Effector memory CD8-positive, alpha-beta T cell (primary cell): ENCODE measurements around the gene SHISA6.

Experiments used
- ATAC-seq: fragments of 150-1000 bp; cut with Tn5 transposase; replicated peaks from 2 replicates; pipeline ENCODE4 v1.10.0; 2021; ENCODE audit warnings: mild to moderate bottlenecking, moderate library complexity
- DNase-seq, 3 experiments: peaks; one replicate each; pipeline ENCODE4 v3.0.0; 2021
- H3K27ac Mint-ChIP-seq, 2 donors: one replicate each; pipeline ENCODE4 v1.8.0; 2022; ENCODE audit warnings: mild to moderate bottlenecking in 2 of 2, mixed read lengths in 2 of 2, moderate library complexity in 2 of 2
- H3K27me3 Mint-ChIP-seq, 2 donors: one replicate each; pipeline ENCODE4 v1.8.0; 2022; ENCODE audit warnings: mixed read lengths in 2 of 2
- H3K36me3 Mint-ChIP-seq: one replicate; pipeline ENCODE4 v1.8.0; 2022; ENCODE audit warnings: mild to moderate bottlenecking, moderate library complexity, mixed read lengths; ENCODE audit not compliant: insufficient read depth
- H3K4me1 Mint-ChIP-seq, 2 donors: one replicate each; pipeline ENCODE4 v1.8.0; 2022; ENCODE audit warnings: low read depth in 2 of 2, mixed read lengths in 2 of 2
- H3K4me3 Mint-ChIP-seq, 2 donors: one replicate each; pipeline ENCODE4 v1.8.0; 2022; ENCODE audit warnings: mild to moderate bottlenecking in 2 of 2, mixed read lengths in 2 of 2, moderate library complexity in 2 of 2
- H3K9me3 Mint-ChIP-seq, 2 donors: one replicate each; pipeline ENCODE4 v1.8.0; 2022; ENCODE audit warnings: mixed read lengths in 2 of 2

SHISA6 gene

GRCh38 chr17:11535231-11535630 lies 294.2 kb downstream of the SHISA6 start:
- Mint-ChIP-seq H3K9me3 (peaks cover 7 to 10% of the 10 kb centered on the region in 2 donors), H3K4me3 (no peak overlapping the region), H3K4me1 (no peaks in the 10 kb centered on the region), H3K36me3 (no peaks in the 10 kb centered on the region), H3K27ac (no peak overlapping the region), H3K27me3 (no peaks in the 10 kb centered on the region)
- ATAC-seq (no peak), DNase-seq (no peak)

DNA sequence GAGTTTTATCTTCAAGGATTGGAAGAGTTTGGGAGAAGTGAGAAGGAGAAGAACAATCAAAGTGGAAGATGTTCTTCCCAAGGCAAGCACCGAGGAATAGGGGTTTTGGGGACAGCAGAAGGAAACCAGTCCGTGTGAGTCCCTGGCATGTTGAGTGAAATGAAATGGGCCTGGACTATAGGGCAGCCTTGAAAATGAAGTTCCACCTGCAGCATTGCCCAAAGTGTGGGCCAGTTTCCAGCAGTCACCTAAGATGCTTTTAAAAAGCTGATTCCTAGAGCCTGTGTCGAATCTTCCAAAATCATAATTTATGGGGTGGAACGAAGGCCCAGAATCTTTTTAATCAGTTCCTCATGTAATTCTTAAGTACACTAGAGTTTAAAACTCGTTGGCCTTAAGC lies 297.4 kb downstream of the SHISA6 start:
- ATAC-seq (no peak), DNase-seq (no peak)
- H3K4me3 Mint-ChIP-seq = no peak overlapping the region
- no peaks in the 10 kb centered on the region for H3K4me1 Mint-ChIP-seq
- H3K9me3 Mint-ChIP-seq = peaks cover 7 to 10% of the 10 kb centered on the region in 2 donors
- H3K27ac Mint-ChIP-seq = no peak overlapping the region
- no peaks in the 10 kb centered on the region for H3K27me3 Mint-ChIP-seq
- H3K36me3 Mint-ChIP-seq = no peaks in the 10 kb centered on the region

DNA sequence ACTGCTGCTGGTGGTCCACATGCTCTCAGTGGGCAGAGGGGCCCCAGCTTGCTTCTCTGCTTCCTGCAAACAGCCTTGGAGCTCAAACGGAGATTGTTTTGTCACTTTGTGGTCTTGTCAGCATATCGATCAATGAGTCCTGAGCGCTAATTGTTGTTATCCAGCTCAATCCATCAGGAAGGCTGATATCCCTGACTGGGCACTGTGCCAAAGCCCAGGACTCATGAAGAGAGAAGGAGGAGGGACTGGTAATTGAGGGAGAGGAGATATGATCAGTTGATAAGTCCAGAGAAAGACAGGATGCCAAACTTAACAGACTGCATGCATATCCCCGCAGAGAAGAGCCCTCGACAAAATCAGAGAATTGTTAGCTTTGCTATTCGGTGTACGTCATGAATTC lies 298.6 kb downstream of the SHISA6 start:
- no peaks in the 10 kb centered on the region for H3K4me1 Mint-ChIP-seq
- H3K27ac Mint-ChIP-seq = no peak overlapping the region
- DNase-seq = no peak
- no peaks in the 10 kb centered on the region for H3K36me3 Mint-ChIP-seq
- no peaks in the 10 kb centered on the region for H3K27me3 Mint-ChIP-seq
- H3K9me3 Mint-ChIP-seq = peaks cover 2 to 8% of the 10 kb centered on the region in 2 donors
- H3K4me3 Mint-ChIP-seq = no peak overlapping the region
- no peak for ATAC-seq

- Mint-ChIP-seq H3K27ac (no peak overlapping the region), H3K9me3 (peaks cover 5 to 9% of the 10 kb centered on the region in 2 donors), H3K27me3 (no peaks in the 10 kb centered on the region), H3K4me1 (no peaks in the 10 kb centered on the region), H3K36me3 (no peaks in the 10 kb centered on the region), H3K4me3 (no peak overlapping the region)
- ATAC-seq = no peak
- DNase-seq = no peak
These were observed 304.0 kb downstream of the SHISA6 start for GRCh38 chr17:11545002-11545401.

DNA sequence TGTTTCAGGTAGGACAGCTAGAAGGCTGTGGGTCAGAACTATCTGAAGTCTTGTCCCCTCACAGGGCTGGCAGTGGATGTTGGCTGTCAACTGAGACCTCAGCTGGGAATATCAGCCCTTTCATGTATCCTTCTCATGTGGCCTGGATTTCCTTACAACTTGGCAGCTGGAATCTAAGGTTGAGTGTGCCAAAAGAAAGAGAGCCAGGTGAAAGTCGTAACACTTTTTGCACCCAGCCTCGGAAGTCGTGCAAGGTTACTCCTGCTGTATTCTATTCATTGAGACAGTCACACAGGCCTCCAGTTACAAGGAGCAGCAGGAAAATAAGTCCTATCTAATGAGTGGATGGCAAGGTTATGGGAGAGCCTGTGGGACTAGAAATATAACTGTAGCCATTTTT lies 304.7 kb downstream of the SHISA6 start:
- Mint-ChIP-seq H3K9me3 (peaks cover 9 to 16% of the 10 kb centered on the region in 2 donors), H3K36me3 (no peaks in the 10 kb centered on the region), H3K4me1 (no peaks in the 10 kb centered on the region), H3K4me3 (no peak overlapping the region), H3K27ac (no peak overlapping the region), H3K27me3 (no peaks in the 10 kb centered on the region)
- ATAC-seq = no peak
- DNase-seq = no peak

DNA sequence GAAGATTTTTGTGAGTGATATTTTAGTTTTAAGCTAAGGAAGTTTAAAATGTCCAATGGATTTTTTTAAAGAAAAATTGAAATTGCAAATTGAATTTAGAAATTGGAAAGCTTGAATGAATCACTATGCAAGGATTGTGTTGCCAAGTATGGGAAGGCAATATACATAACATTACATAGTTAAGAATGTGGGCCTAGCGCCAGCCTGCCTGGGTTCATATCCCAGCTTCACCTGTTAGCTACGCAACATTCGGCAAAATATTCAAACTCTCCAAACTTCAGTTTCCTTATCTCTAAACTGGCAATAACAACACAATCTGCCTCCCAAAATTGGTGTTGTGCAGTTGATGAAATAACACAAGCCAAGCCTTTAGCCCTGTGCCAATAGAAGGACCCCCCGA lies 306.8 kb downstream of the SHISA6 start:
- no peak for ATAC-seq
- Mint-ChIP-seq H3K27ac (no peak overlapping the region), H3K4me1 (no peaks in the 10 kb centered on the region), H3K36me3 (no peaks in the 10 kb centered on the region), H3K4me3 (no peak overlapping the region), H3K9me3 (peaks cover 13 to 17% of the 10 kb centered on the region in 2 donors), H3K27me3 (no peaks in the 10 kb centered on the region)
- DNase-seq = no peak

GRCh38 chr17:11548398-11548797 lies 307.4 kb downstream of the SHISA6 start:
- Mint-ChIP-seq H3K4me3 (no peak overlapping the region), H3K27me3 (no peaks in the 10 kb centered on the region), H3K4me1 (no peaks in the 10 kb centered on the region), H3K9me3 (peaks cover 13 to 18% of the 10 kb centered on the region in 2 donors), H3K36me3 (no peaks in the 10 kb centered on the region), H3K27ac (no peak overlapping the region)
- DNase-seq = no peak
- no peak for ATAC-seq

GRCh38 chr17:11550431-11550830 lies 309.4 kb downstream of the SHISA6 start:
- no peaks in the 10 kb centered on the region for H3K36me3 Mint-ChIP-seq
- H3K27me3 Mint-ChIP-seq = no peaks in the 10 kb centered on the region
- DNase-seq (no peak), ATAC-seq (no peak)
- peaks cover 17 to 24% of the 10 kb centered on the region in 2 donors for H3K9me3 Mint-ChIP-seq
- no peak overlapping the region for H3K4me3 Mint-ChIP-seq
- H3K27ac Mint-ChIP-seq = no peak overlapping the region
- H3K4me1 Mint-ChIP-seq = no peaks in the 10 kb centered on the region

- no peak for DNase-seq
- no peak for ATAC-seq
These were observed 310.4 kb downstream of the SHISA6 start for GRCh38 chr17:11551442-11551841.

DNA sequence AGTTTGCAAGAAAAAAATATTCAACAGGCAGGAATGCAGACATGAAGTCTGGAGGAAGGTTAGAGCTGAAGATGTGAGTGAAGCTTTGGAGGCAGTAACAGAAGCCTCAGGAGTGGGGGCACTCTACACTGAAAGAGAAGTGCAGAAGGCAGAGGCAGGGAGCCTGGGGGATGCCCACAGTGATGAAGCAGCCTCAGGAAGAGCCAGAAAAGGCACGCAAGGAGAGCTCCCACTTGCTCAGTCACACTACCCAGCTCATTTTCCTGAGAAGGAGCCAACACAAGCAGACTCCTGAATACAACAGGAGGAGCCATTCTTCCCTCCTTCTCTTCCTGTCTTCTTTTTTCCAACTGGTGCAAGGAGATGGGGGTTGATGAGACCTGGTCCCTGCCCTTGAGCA lies 312.1 kb downstream of the SHISA6 start:
- DNase-seq (no peak), ATAC-seq (no peak)
- no peaks in the 10 kb centered on the region for H3K27me3 Mint-ChIP-seq
- no peak overlapping the region for H3K27ac Mint-ChIP-seq
- H3K4me3 Mint-ChIP-seq = no peak overlapping the region
- no peaks in the 10 kb centered on the region for H3K4me1 Mint-ChIP-seq
- no peaks in the 10 kb centered on the region for H3K36me3 Mint-ChIP-seq
- peaks cover 13 to 16% of the 10 kb centered on the region in 2 donors for H3K9me3 Mint-ChIP-seq

More at GRCh38 chr17:11551442-11551841, 310.4 kb downstream of the SHISA6 start:
- H3K9me3 Mint-ChIP-seq = peaks cover 13 to 16% of the 10 kb centered on the region in 2 donors
- no peaks in the 10 kb centered on the region for H3K27me3 Mint-ChIP-seq
- H3K36me3 Mint-ChIP-seq = no peaks in the 10 kb centered on the region
- H3K4me1 Mint-ChIP-seq = no peaks in the 10 kb centered on the region
- H3K4me3 Mint-ChIP-seq = no peak overlapping the region
- H3K27ac Mint-ChIP-seq = no peak overlapping the region

DNA sequence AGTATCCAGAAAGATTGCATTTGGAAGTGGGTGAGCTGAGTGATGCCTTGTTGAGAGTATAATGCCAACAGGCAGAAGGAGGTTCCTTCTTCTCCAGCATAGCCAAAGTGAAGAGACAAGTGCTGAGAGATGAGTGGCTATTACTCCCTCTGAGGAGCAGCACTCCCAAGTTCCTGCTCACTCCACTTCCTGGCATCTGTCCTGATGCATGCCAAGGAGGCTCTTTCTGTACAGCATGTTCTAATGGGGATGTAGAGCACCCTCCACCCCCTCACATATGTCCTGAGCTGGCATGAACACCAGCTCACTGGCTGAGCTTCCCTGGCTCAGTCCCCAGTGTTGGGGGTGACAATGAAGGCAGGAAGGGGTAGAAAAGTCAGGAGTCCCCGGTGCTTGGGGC lies 313.0 kb downstream of the SHISA6 start:
- ATAC-seq (no peak), DNase-seq (no peak)
- Mint-ChIP-seq H3K27ac (no peak overlapping the region), H3K9me3 (peaks cover 13 to 16% of the 10 kb centered on the region in 2 donors), H3K36me3 (no peaks in the 10 kb centered on the region), H3K4me1 (no peaks in the 10 kb centered on the region), H3K4me3 (no peak overlapping the region), H3K27me3 (no peaks in the 10 kb centered on the region)

- Mint-ChIP-seq H3K27ac (no peak overlapping the region), H3K9me3 (peaks cover 13 to 16% of the 10 kb centered on the region in 2 donors), H3K4me1 (no peaks in the 10 kb centered on the region), H3K4me3 (no peak overlapping the region), H3K36me3 (no peaks in the 10 kb centered on the region), H3K27me3 (no peaks in the 10 kb centered on the region)
- DNase-seq = no peak
- ATAC-seq = no peak
These were observed 313.5 kb downstream of the SHISA6 start for GRCh38 chr17:11554542-11554941.

- Mint-ChIP-seq H3K4me1 (no peaks in the 10 kb centered on the region), H3K36me3 (no peaks in the 10 kb centered on the region), H3K27me3 (no peaks in the 10 kb centered on the region), H3K9me3 (peaks cover 10% of the 10 kb centered on the region in 2 donors), H3K27ac (no peak overlapping the region), H3K4me3 (no peak overlapping the region)
- ATAC-seq (no peak), DNase-seq (no peak)
These were observed 314.5 kb downstream of the SHISA6 start for GRCh38 chr17:11555530-11555929.

DNA sequence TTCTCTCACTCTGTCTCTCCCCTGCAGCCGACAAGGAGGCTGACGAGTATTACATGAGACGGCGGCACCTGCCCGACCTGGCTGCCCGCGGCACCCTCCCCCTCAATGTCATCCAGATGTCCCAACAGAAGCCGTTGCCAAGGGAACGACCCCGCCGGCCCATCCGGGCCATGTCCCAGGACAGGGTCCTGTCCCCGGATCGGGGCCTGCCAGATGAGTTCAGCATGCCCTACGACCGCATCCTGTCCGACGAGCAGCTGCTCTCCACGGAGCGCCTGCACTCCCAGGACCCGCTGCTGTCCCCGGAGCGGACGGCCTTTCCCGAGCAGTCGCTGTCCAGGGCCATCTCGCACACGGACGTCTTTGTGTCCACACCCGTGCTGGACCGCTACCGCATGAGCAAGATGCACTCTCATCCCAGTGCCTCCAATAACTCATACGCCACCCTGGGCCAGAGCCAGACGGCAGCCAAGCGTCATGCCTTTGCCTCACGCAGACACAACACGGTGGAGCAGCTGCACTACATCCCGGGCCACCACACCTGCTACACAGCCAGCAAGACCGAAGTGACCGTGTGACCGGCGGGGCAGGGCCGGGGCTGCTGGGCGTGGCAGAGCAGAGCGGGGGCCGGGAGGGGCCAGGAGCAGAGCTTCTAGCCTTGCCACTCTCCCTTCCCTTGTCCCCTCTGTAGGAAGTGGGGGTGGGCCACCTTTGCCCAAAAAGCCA lies 316.9 kb downstream of the SHISA6 start:
- no peak for ATAC-seq
- H3K4me3 Mint-ChIP-seq = no peak overlapping the region

More for the DNA sequence above, 316.9 kb downstream of the SHISA6 start:
- peaks cover 3 to 16% of the 10 kb centered on the region in 2 donors for H3K9me3 Mint-ChIP-seq
- no peaks in the 10 kb centered on the region for H3K4me1 Mint-ChIP-seq
- H3K36me3 Mint-ChIP-seq = no peaks in the 10 kb centered on the region
- DNase-seq = no peak
- H3K27ac Mint-ChIP-seq = no peak overlapping the region
- no peaks in the 10 kb centered on the region for H3K27me3 Mint-ChIP-seq
